Measurements from ENCODE around the gene TUBB4A. TPM values are rescaled to one million over a fixed set of nuclear protein-coding genes. Genes with fewer than 3 reads are reported as not detected.

Gene TUBB4A
- total and polyA plus RNA-seq, 9 of the 15 experiments (the other 6 are each of a cell fraction or from before 2014, with no cell fraction given), result 0.14 to 7.0 (median 0.75) TPM

DNA sequence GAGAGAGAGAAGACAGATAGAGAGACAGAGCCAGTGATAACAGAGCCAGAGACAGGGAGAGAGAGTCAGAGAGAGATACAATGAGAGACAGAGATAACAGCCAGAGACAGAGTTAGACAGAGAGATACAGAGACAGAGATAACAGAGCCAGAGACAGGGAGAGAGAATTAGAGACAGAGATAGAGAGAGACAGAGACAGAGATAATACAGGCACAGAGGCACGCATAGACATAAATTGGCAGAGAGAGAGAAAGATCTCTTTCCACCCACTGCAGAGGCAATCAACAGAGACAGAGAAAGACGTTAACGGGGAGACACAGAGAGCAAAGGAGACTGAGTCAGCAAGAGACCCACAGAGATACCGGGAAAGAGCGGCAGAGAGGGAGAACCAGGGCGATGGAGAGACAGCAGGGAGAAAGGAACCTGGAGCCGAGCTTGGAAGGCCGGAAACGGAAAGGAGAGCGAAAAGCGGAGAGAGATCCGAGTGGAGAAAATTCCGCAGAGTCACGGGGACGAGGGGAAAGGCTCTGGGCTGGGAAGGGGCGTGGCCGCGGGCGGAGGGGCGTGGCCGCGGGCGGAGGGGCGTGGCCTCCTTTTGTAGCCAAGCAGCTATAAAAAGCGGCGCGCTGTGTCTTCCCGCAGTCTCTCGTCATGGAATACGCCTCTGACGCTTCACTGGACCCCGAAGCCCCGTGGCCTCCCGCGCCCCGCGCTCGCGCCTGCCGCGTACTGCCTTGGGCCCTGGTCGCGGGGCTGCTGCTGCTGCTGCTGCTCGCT lies 28.5 kb upstream of the TUBB4A start, which contains the start of gene TNFSF9 (continued):
- TF ChIP-seq, protein P1, sequence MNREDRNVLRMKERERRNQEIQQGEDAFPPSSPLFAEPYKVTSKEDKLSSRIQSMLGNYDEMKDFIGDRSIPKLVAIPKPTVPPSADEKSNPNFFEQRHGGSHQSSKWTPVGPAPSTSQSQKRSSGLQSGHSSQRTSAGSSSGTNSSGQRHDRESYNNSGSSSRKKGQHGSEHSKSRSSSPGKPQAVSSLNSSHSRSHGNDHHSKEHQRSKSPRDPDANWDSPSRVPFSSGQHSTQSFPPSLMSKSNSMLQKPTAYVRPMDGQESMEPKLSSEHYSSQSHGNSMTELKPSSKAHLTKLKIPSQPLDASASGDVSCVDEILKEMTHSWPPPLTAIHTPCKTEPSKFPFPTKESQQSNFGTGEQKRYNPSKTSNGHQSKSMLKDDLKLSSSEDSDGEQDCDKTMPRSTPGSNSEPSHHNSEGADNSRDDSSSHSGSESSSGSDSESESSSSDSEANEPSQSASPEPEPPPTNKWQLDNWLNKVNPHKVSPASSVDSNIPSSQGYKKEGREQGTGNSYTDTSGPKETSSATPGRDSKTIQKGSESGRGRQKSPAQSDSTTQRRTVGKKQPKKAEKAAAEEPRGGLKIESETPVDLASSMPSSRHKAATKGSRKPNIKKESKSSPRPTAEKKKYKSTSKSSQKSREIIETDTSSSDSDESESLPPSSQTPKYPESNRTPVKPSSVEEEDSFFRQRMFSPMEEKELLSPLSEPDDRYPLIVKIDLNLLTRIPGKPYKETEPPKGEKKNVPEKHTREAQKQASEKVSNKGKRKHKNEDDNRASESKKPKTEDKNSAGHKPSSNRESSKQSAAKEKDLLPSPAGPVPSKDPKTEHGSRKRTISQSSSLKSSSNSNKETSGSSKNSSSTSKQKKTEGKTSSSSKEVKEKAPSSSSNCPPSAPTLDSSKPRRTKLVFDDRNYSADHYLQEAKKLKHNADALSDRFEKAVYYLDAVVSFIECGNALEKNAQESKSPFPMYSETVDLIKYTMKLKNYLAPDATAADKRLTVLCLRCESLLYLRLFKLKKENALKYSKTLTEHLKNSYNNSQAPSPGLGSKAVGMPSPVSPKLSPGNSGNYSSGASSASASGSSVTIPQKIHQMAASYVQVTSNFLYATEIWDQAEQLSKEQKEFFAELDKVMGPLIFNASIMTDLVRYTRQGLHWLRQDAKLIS (CRISPR knock-in tag; IDR thresholded peaks at IDR 0.05), result no peak; the same call in 1 of the 2 replicates
- TF ChIP-seq SMARCE1 (IDR thresholded peaks at IDR 0.05) (peak; percentile 95), TCF15 (CRISPR knock-in tag; IDR thresholded peaks at IDR 0.05) (no peak), MLLT1 (IDR thresholded peaks at IDR 0.05) (peak; percentile 92 to 94; a peak in 3 of 4 replicates), ZFX (CRISPR knock-in tag; IDR thresholded peaks at IDR 0.05) (peak; percentile 86), PRPF4 (IDR thresholded peaks at IDR 0.05; ENCODE audit: insufficient read depth, low read depth, low read length, poor library complexity, severe bottlenecking) (peak; percentile 89), YBX1 (IDR thresholded peaks at IDR 0.05) (no peak), FOXP1 (CRISPR knock-in tag; IDR thresholded peaks at IDR 0.05) (peak; percentile 82), SAP30 (IDR thresholded peaks at IDR 0.05; ENCODE audit: borderline replicate concordance, insufficient read depth, low read depth, low read length, poor library complexity, severe bottlenecking) (no peak), AFF1 (IDR thresholded peaks at IDR 0.05; ENCODE audit: low read depth in 1 of 2, partially characterized antibody in 2 of 2) (peak in 1 of 2 experiments; percentile 88), NR2C2 (CRISPR knock-in tag; IDR thresholded peaks at IDR 0.05) (peak; percentile 10), NR2C2 (tag; IDR thresholded peaks at IDR 0.05) (peak; percentile 39; the same call in 1 of the 2 replicates), PRMT5 (CRISPR knock-in tag; IDR thresholded peaks at IDR 0.05) (no peak)
- TF ChIP-seq, protein P2, sequence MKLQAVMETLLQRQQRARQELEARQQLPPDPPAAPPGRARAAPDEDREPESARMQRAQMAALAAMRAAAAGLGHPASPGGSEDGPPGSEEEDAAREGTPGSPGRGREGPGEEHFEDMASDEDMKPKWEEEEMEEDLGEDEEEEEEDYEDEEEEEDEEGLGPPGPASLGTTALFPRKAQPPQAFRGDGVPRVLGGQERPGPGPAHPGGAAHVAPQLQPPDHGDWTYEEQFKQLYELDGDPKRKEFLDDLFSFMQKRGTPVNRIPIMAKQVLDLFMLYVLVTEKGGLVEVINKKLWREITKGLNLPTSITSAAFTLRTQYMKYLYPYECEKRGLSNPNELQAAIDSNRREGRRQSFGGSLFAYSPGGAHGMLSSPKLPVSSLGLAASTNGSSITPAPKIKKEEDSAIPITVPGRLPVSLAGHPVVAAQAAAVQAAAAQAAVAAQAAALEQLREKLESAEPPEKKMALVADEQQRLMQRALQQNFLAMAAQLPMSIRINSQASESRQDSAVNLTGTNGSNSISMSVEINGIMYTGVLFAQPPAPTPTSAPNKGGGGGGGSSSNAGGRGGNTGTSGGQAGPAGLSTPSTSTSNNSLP (IDR thresholded peaks at IDR 0.05; ENCODE audit: borderline replicate concordance, low read depth, low read length), result no peak
